HepG2 (cell line): Measurements from ENCODE around the gene GFER. TPM values are rescaled to one million over a fixed set of nuclear protein-coding genes. Genes with fewer than 3 reads are reported as not detected.

ENCODE experiments used
- CHD4 ChIP-seq: fragments of 200-600 bp; sonication (generic); IDR thresholded peaks from 2 replicates; pipeline ENCODE4 v1.7.0; 2017; ENCODE audit warnings: mild to moderate bottlenecking, low read length, borderline replicate concordance
- GPBP1L1 ChIP-seq: sonication (generic); formaldehyde crosslinking; IDR thresholded peaks from 2 replicates; pipeline ENCODE4 v1.5.0; 2020; ENCODE audit warnings: mild to moderate bottlenecking, missing genetic modification reagents
- HNRNPLL ChIP-seq: fragments of 200-400 bp; formaldehyde crosslinking; IDR thresholded peaks from 2 replicates; pipeline ENCODE4 v1.6.1; 2017; ENCODE audit warnings: mild to moderate bottlenecking, low read depth, low read length; ENCODE audit not compliant: poor library complexity, severe bottlenecking
- IRF9 ChIP-seq: sonication (generic); formaldehyde crosslinking; IDR thresholded peaks from 2 replicates; pipeline ENCODE4 v1.8.0; 2022; ENCODE audit warnings: missing genetic modification reagents, mild to moderate bottlenecking, borderline replicate concordance
- JARID2 ChIP-seq: sonication (generic); formaldehyde crosslinking; IDR thresholded peaks from 2 replicates; pipeline ENCODE4 v1.8.1; 2023; ENCODE audit warnings: missing genetic modification reagents, inconsistent platforms; ENCODE audit not compliant: insufficient replicate concordance
- NCOA2 ChIP-seq: sonication (generic); formaldehyde crosslinking; IDR thresholded peaks from 2 replicates; pipeline ENCODE4 v1.8.0; 2022; ENCODE audit warnings: inconsistent platforms
- PHF5A ChIP-seq: IDR thresholded peaks from one replicate; pipeline ENCODE4 v1.6.1; 2018; ENCODE audit warnings: low read depth, missing genetic modification reagents; ENCODE audit not compliant: unreplicated experiment
- PPARG ChIP-seq: conservative IDR thresholded peaks from 2 replicates; pipeline ENCODE4 v1.6.1; 2016; ENCODE audit warnings: missing biosample characterization, missing genetic modification reagents
- RBM39 ChIP-seq: fragments of 200-400 bp; formaldehyde crosslinking; IDR thresholded peaks from one replicate; pipeline ENCODE4 v1.6.1; 2018; ENCODE audit warnings: antibody characterized with exemption, mild to moderate bottlenecking, low read depth, low read length; ENCODE audit not compliant: poor library complexity, severe bottlenecking
- SIX1 ChIP-seq: sonication (generic); formaldehyde crosslinking; IDR thresholded peaks from 2 replicates; pipeline ENCODE4 v1.4.0; 2020; ENCODE audit warnings: missing genetic modification reagents, borderline replicate concordance
- SRF ChIP-seq: IDR thresholded peaks from 2 replicates; pipeline ENCODE4 v1.6.1; 2011; ENCODE audit warnings: mild to moderate bottlenecking, low read depth, low read length, moderate library complexity
- ZBTB7A ChIP-seq: sonication (generic); formaldehyde crosslinking; IDR thresholded peaks from 2 replicates; pipeline ENCODE4 v1.8.0; 2022; ENCODE audit warnings: mild to moderate bottlenecking, missing genetic modification reagents
- ZFP62 ChIP-seq: sonication (generic); formaldehyde crosslinking; IDR thresholded peaks from 2 replicates; pipeline ENCODE4 v1.4.0; 2020; ENCODE audit warnings: missing genetic modification reagents
- ZNF20 ChIP-seq: sonication (generic); formaldehyde crosslinking; IDR thresholded peaks from 2 replicates; pipeline ENCODE4 v1.4.0; 2020; ENCODE audit warnings: mild to moderate bottlenecking, moderate library complexity, missing genetic modification reagents
- ZNF280D ChIP-seq: sonication (generic); formaldehyde crosslinking; IDR thresholded peaks from 2 replicates; pipeline ENCODE4 v1.5.1; 2020; ENCODE audit warnings: mild to moderate bottlenecking, missing genetic modification reagents
- ZNF569 ChIP-seq: sonication (generic); formaldehyde crosslinking; IDR thresholded peaks from 2 replicates; pipeline ENCODE4 v1.5.0; 2020; ENCODE audit warnings: mild to moderate bottlenecking, missing genetic modification reagents, moderate library complexity, borderline replicate concordance
- polyA plus RNA-seq, 8 experiments: library from polyadenylated mRNA; depleted of rRNA in 3 of 8; stranded (reverse) in 7 of 8; unstranded in 1 of 8; fragments of >200 nt; fragmentation: Illumina TruSeq in 4 of 8; extraction: Trizol in 4 of 8; gene quantifications; 2 replicates each; pipeline versions ENCODE4 v1.2.1 to v1.2.3, GENCODE V29; 2011 to 2016; ENCODE audit warnings: low read depth in 4 of 8, missing spikeins in 1 of 8, mixed read lengths in 1 of 8; ENCODE audit not compliant: insufficient read depth in 1 of 8
- total RNA-seq, 5 experiments: library from RNA; depleted of rRNA; stranded (reverse); fragments of >200 nt; fragmentation: Illumina TruSeq; extraction: Trizol; gene quantifications; 2 replicates each; pipeline ENCODE4 v1.2.3, GENCODE V29; 2016; ENCODE audit warnings: low read depth in 1 of 5
- TF ChIP-seq, protein P1 (sequence below): sonication (generic); formaldehyde crosslinking; IDR thresholded peaks from 2 replicates; pipeline ENCODE4 v1.9.0; 2022; ENCODE audit warnings: missing genetic modification reagents, mild to moderate bottlenecking, borderline replicate concordance
- TF ChIP-seq, protein P2 (sequence below): sonication (generic); IDR thresholded peaks from 2 replicates; pipeline ENCODE4 v1.6.1; 2016; ENCODE audit warnings: low read depth, borderline replicate concordance
- TF ChIP-seq, protein P3 (sequence below): sonication (generic); formaldehyde crosslinking; IDR thresholded peaks from 2 replicates; pipeline ENCODE4 v1.9.0; 2021; ENCODE audit warnings: missing genetic modification reagents, mild to moderate bottlenecking, borderline replicate concordance

Gene GFER
- total and polyA plus RNA-seq, 2 of the 13 experiments (the other 11 are each of a cell fraction or from before 2014, with no cell fraction given): 28.6 to 71.7 TPM

- TF ChIP-seq, protein P1, sequence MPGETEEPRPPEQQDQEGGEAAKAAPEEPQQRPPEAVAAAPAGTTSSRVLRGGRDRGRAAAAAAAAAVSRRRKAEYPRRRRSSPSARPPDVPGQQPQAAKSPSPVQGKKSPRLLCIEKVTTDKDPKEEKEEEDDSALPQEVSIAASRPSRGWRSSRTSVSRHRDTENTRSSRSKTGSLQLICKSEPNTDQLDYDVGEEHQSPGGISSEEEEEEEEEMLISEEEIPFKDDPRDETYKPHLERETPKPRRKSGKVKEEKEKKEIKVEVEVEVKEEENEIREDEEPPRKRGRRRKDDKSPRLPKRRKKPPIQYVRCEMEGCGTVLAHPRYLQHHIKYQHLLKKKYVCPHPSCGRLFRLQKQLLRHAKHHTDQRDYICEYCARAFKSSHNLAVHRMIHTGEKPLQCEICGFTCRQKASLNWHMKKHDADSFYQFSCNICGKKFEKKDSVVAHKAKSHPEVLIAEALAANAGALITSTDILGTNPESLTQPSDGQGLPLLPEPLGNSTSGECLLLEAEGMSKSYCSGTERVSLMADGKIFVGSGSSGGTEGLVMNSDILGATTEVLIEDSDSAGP (CRISPR knock-in tag): peak; percentile 83
- TF ChIP-seq, protein P2, sequence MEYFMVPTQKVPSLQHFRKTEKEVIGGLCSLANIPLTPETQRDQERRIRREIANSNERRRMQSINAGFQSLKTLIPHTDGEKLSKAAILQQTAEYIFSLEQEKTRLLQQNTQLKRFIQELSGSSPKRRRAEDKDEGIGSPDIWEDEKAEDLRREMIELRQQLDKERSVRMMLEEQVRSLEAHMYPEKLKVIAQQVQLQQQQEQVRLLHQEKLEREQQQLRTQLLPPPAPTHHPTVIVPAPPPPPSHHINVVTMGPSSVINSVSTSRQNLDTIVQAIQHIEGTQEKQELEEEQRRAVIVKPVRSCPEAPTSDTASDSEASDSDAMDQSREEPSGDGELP: peak; percentile 58; the same call in 1 of the 2 replicates
- peak; percentile 91 for TF ChIP-seq ZBTB7A (CRISPR knock-in tag)
- TF ChIP-seq ZNF20 (CRISPR knock-in tag): 0 out of 2 replicates have a peak, but pooled peaks have one; percentile 59
- no peak for TF ChIP-seq GPBP1L1
- TF ChIP-seq PPARG: peak; percentile 76
- TF ChIP-seq JARID2 (CRISPR knock-in tag): peak; percentile 72
- peak; percentile 70 for TF ChIP-seq RBM39
- TF ChIP-seq PHF5A: no peak
- TF ChIP-seq ZNF569: no peak
- TF ChIP-seq, protein P3, sequence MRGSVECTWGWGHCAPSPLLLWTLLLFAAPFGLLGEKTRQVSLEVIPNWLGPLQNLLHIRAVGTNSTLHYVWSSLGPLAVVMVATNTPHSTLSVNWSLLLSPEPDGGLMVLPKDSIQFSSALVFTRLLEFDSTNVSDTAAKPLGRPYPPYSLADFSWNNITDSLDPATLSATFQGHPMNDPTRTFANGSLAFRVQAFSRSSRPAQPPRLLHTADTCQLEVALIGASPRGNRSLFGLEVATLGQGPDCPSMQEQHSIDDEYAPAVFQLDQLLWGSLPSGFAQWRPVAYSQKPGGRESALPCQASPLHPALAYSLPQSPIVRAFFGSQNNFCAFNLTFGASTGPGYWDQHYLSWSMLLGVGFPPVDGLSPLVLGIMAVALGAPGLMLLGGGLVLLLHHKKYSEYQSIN (CRISPR knock-in tag): no peak
- no peak for TF ChIP-seq ZFP62 (CRISPR knock-in tag)
- TF ChIP-seq SRF: no peak
- peak; percentile 67 for TF ChIP-seq HNRNPLL
- TF ChIP-seq CHD4: no peak
- peak; percentile 59; the same call in 1 of the 2 replicates for TF ChIP-seq IRF9 (CRISPR knock-in tag)
- peak; percentile 44; the same call in 1 of the 2 replicates for TF ChIP-seq SIX1 (CRISPR knock-in tag)
- peak; percentile 67 for TF ChIP-seq ZNF280D
- TF ChIP-seq NCOA2: peak; percentile 90
Measured at GRCh38 chr16:2035431-2036199, 51.6 kb downstream of the GFER start (continued).
